Pancreas (tissue), 10 donors: ENCODE results near the gene TOB2. TPM values are rescaled to one million over a fixed set of nuclear protein-coding genes. Genes with fewer than 3 reads are reported as not detected.

Experiments used
- ATAC-seq, 4 donors: fragments of 200-7000 bp; cut with Tn5 transposase; one replicate each; pipeline versions ENCODE4 v1.8.0 to v1.9.1; 2020; ENCODE audit warnings: mild to moderate bottlenecking in 4 of 4, moderate library complexity in 4 of 4
- DNase-seq, 6 donors: peaks; one replicate each; pipeline ENCODE4 v3.0.0-alpha.2; 2020
- FAIRE-seq: peaks from 2 replicates; lab custom pipeline; 2012; peaks lifted over from hg19 to GRCh38; lab: Jason Lieb, UNC
- H3K27ac ChIP-seq, 4 donors: fragments of 200-600 bp; sonication (generic); 1 replicate in 3 of 4; 2 replicates in 1 of 4; pipeline versions ENCODE4 v1.5.0 to v1.8.0; 2020
- H3K27me3 ChIP-seq, 4 donors: fragments of 200-600 bp; one replicate each; pipeline ENCODE4 v1.8.0; 2021
- H3K36me3 ChIP-seq, 3 donors: fragments of 200-600 bp; sonication (generic) in 1 of 3; one replicate each; pipeline versions ENCODE4 v1.5.0 to v1.8.0; 2020 to 2021
- H3K4me1 ChIP-seq, 3 donors: fragments of 200-600 bp; one replicate each; pipeline ENCODE4 v1.8.0; 2021
- H3K4me3 ChIP-seq, 4 donors: fragments of 200-600 bp; sonication (generic) in 2 of 4; one replicate each; pipeline versions ENCODE4 v1.5.0 to v1.8.0; 2020 to 2021
- H3K9me3 ChIP-seq, 4 donors: fragments of 200-600 bp; one replicate each; pipeline ENCODE4 v1.8.0; 2021
- CTCF ChIP-seq, 4 donors: fragments of 200-600 bp; sonication (generic) in 3 of 4; IDR thresholded peaks; one replicate each; pipeline versions ENCODE4 v1.5.0 to v1.8.0; 2021; ENCODE audit warnings: antibody characterized with exemption in 4 of 4
- WGBS, 2 donors: extraction: QIAGEN DNeasy Blood & Tissue Kit; methylation state at CpG; one replicate each; pipeline ENCODE4 v1.1.7; 2013; 5-methylcytosine and 5-hydroxymethylcytosine counted together
- intact Hi-C, 3 donors: fragments of 100-400 bp; cut with DNase I; formaldehyde crosslinking; loops; one replicate each; pipeline versions ENCODE4 v1.11.1 to v1.14.2; 2022
- polyA plus RNA-seq, 2 donors: library from polyadenylated mRNA; stranded (reverse); fragments of 200-250 nt; gene quantifications; one replicate each; pipeline ENCODE4 v1.2.3, GENCODE V29; 2013
- total RNA-seq, 6 donors: library from RNA; stranded (reverse); fragmentation: NEBNext Ultra II Directional in 4 of 6; extraction: Animal tissue kit (Norgen Biotek cat#: 25700) in 4 of 6; gene quantifications; one replicate each; pipeline versions ENCODE4 v1.2.1 to v1.2.4, GENCODE V29; 2021 to 2023
- donor health status: healthy with polysubstance abuse.
- donor health status: DM: no; HTN: no; CAD: no; lungs with moderate emphysema.
- donor health status: DM: no; HTN: no; CAD: no.
- donor health status: control.
- donor health status: control.
- donor health status: Bipolar disorder and iron deficiency.
- donor health status: DM: yes; HTN: yes; CAD: no.
- donor health status: DM: no; HTN: no; CAD: no.
- donor health status: DM: no; HTN: no; CAD: no.
- donor health status: DM: yes; HTN: yes; CAD: no.

The TOB2 gene
- total and polyA plus RNA-seq, 8 donors: 11.0 to 30.5 (median 18.5) TPM

GRCh38 chr22:41487037-41487935, 40.7 kb upstream of the TOB2 start:
- DNase-seq (no peak), FAIRE-seq (no peak), ATAC-seq (peak in 2 of 4 donors; percentile 18 to 40)
- no peak for TF ChIP-seq CTCF (IDR thresholded peaks at IDR 0.05)
- Histone ChIP-seq H3K27ac (no peak overlapping the region), H3K4me1 (peaks cover 0 to 24% (median 3%) of the 10 kb centered on the region in 3 donors), H3K36me3 (no peaks in the 10 kb centered on the region), H3K4me3 (no peak overlapping the region), H3K9me3 (no peaks in the 10 kb centered on the region), H3K27me3 (no peaks in the 10 kb centered on the region)
- 50 to 61% methylated on average over 8 of the region's 8 CpGs for WGBS, 2 donors
- intact Hi-C loops: no loop called here

- H3K27ac ChIP-seq: no peak overlapping the region
- peak in 1 of 4 donors; percentile 19 for ATAC-seq
- no peak for DNase-seq
These were observed 38.4 kb upstream of the TOB2 start for GRCh38 chr22:41485033-41485432.

GRCh38 chr22:41482319-41482935, 35.8 kb upstream of the TOB2 start:
- no peaks in the 10 kb centered on the region for H3K36me3 ChIP-seq
- H3K27me3 ChIP-seq: no peaks in the 10 kb centered on the region
- peaks cover 0 to 13% (median 0%) of the 10 kb centered on the region in 3 donors for H3K4me1 ChIP-seq
- 66 to 71% methylated on average over 2 of the region's 2 CpGs for WGBS, 2 donors
- H3K4me3 ChIP-seq: no peak overlapping the region
- DNase-seq (no peak), FAIRE-seq (no peak), ATAC-seq (peak in 1 of 4 donors; percentile 14)
- intact Hi-C loops: no loop called here
- peak overlapping the region in 1 of 4 donors; percentile 17 for H3K27ac ChIP-seq
- H3K9me3 ChIP-seq: no peaks in the 10 kb centered on the region
- no peak for TF ChIP-seq CTCF (IDR thresholded peaks at IDR 0.05)

More at GRCh38 chr22:41485033-41485432, 38.4 kb upstream of the TOB2 start:
- no peaks in the 10 kb centered on the region for H3K9me3 ChIP-seq
- no peak overlapping the region for H3K4me3 ChIP-seq
- intact Hi-C loops: no loop called here
- no peak for FAIRE-seq
- WGBS, 2 donors: 71 to 82% methylated on average over 7 of the region's 7 CpGs
- no peaks in the 10 kb centered on the region for H3K36me3 ChIP-seq
- H3K4me1 ChIP-seq: peaks cover 0 to 18% (median 0%) of the 10 kb centered on the region in 3 donors
- no peak for TF ChIP-seq CTCF (IDR thresholded peaks at IDR 0.05)
- no peaks in the 10 kb centered on the region for H3K27me3 ChIP-seq

GRCh38 chr22:41481925-41482318, 35.3 kb upstream of the TOB2 start:
- Histone ChIP-seq H3K9me3 (no peaks in the 10 kb centered on the region), H3K36me3 (no peaks in the 10 kb centered on the region), H3K27me3 (no peaks in the 10 kb centered on the region), H3K4me1 (peaks cover 0 to 9% (median 0%) of the 10 kb centered on the region in 3 donors), H3K27ac (no peak overlapping the region), H3K4me3 (no peak overlapping the region)
- no peak for ATAC-seq
- intact Hi-C loops: no loop called here
- 59% methylated on average over 5 of the region's 5 CpGs for WGBS, 2 donors
- no peak for TF ChIP-seq CTCF (IDR thresholded peaks at IDR 0.05)
- no peak for DNase-seq
- no peak for FAIRE-seq
